Stimulated activated CD8-positive, alpha-beta memory T cell treated with anti-CD3 and anti-CD28 coated beads, Interleukin-12 subunit alpha, Interleukin-12 subunit beta, amount 100 ng/mL, for 1 hour (primary cell): ENCODE results near the gene MLLT1.

Source experiments
- DNase-seq: peaks from one replicate; pipeline ENCODE4 v3.0.0-alpha.2; 2020; ENCODE audit warnings: low read depth

The MLLT1 gene

GRCh38 chr19:6233827-6234511 is 45.8 kb downstream of the MLLT1 start:
- no peak for DNase-seq

DNA sequence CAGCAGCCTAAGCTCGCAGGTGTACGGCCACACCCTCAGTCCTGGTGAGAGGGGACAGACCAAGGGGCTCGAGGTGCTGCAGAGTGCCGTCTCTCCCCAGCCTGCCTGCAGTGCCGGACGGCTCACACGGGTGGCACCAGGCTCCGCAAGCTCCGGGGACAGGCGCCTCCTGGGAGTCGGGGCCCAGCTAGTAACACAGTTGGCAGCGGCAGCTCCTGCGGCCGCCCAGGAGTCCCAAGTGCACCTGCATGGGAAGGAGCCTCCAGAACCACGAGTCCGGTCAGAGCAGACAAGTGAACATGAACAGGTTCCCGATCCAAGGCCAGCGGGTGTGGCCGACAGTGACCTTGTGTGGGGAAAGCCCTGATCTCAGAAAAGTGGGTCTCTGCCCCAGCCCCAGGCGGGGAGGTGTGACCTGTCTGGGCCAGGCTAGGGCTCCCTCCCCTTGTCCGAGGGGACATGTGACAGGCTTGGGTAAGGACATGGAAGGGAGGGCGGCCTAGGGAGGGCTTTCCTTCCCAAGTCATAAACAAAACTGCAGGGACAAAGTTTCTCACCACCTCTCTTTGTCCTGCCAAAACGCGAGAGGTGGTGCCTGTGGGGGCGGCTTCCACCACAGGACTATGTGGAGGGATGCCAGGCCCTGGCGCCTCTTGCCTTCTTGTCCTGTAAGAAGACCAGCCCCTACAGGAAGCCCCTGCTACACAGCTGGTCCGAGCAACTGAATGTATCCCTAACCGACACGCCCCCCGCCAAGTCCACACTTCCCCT is 46.5 kb downstream of the MLLT1 start:
- DNase-seq = no peak

DNA sequence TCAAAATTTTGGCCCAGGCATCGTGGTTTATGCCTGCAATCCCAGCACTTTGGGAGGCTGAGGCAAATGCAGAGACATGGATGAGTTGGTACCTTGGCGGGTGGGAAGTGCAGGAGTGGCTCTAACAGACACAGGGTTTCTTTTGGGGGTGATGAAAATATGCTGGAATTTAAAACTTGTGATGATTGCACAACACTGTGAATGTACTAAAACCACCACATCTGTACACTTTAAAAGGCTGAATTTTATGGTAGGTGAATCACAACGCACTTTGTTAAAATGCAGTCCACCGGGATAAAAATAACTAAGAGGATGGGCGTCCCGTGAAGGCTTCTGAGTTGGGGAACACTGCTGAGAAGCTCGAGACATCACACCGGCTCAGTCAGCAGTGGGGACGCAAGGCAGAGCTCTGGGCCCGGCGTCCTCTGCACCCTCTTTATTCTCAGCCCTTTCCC is 47.1 kb downstream of the MLLT1 start:
- DNase-seq = no peak

GRCh38 chr19:6230991-6231448 is 48.8 kb downstream of the MLLT1 start:
- DNase-seq = no peak

- no peak for DNase-seq
Observed at GRCh38 chr19:6229951-6230712, 49.6 kb downstream of the MLLT1 start.

DNA sequence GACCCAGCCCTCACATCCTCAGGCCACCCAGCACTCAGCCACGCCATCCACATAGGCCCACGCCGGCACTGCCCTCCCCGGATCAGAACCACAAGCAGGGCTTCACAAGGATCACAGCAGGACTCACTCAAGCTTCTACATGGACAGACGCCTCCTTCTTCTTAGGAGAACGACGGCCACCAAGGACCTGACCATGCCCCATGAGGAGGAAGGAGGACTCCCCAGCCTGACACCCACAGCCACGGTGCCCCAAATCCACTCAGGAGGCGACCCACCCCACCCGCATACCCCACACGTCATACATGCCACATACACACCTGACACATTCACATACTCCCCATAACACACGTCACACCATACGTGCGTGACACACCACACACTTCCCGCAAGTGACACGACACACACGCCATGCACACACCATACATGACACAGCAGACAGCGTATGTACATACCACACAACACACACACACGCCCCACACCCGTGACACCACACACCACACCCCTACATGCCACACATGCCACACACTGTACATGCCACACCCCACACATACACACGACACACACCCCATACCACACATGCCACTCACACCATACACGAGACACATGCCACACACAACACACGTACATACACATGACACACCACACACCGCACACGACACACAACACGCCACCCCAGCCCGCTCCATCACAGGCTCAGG is 50.4 kb downstream of the MLLT1 start:
- DNase-seq = no peak

- no peak for DNase-seq
Observed at GRCh38 chr19:6228551-6229215, 51.1 kb downstream of the MLLT1 start.

- no peak for DNase-seq
Observed at GRCh38 chr19:6227936-6228325, 51.8 kb downstream of the MLLT1 start.

- no peak for DNase-seq
Observed at GRCh38 chr19:6227156-6227935, 52.4 kb downstream of the MLLT1 start.

- no peak for DNase-seq
Observed at GRCh38 chr19:6226444-6227155, 53.2 kb downstream of the MLLT1 start.

DNA sequence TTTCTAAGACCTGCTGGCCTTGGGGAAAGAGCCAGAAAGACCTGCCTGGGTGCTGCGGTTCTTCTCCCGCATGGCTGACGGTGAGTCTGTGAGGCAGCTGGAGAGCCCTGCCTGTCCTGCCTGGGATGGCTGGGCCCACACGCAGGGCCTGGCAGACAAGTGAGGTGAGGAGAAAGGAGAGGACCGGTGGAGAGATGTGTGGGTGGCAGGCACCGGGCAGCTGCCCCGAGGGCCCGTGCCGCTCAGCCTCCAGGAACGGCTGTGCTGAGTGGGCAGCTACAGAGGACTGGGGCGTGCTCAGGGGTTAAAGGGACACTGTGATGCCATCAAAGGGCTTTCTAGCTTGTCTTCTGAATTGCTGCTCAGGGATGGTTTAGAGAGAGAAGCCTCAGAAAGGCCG is 53.8 kb downstream of the MLLT1 start:
- no peak for DNase-seq

- no peak for DNase-seq
Observed at GRCh38 chr19:6225232-6225865, 54.4 kb downstream of the MLLT1 start.

DNA sequence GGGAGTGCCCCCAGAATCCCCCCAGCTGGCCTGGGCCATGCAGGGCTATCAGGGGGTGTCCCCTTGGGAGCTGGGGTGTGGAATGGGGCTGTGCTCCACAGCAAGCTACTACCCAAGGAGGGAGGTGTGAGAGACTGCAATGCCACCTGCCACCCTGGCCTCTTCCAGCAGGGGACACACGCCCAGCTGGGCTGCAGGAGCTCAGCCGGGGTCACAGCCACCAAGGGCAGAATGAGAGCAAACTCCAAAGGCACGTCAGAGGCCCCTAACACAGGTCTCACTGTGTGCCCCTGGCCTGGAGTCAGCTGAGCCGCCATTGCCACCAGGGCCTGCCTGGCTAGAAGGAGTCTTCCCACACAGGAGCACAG is 55.5 kb downstream of the MLLT1 start:
- no peak for DNase-seq

DNA sequence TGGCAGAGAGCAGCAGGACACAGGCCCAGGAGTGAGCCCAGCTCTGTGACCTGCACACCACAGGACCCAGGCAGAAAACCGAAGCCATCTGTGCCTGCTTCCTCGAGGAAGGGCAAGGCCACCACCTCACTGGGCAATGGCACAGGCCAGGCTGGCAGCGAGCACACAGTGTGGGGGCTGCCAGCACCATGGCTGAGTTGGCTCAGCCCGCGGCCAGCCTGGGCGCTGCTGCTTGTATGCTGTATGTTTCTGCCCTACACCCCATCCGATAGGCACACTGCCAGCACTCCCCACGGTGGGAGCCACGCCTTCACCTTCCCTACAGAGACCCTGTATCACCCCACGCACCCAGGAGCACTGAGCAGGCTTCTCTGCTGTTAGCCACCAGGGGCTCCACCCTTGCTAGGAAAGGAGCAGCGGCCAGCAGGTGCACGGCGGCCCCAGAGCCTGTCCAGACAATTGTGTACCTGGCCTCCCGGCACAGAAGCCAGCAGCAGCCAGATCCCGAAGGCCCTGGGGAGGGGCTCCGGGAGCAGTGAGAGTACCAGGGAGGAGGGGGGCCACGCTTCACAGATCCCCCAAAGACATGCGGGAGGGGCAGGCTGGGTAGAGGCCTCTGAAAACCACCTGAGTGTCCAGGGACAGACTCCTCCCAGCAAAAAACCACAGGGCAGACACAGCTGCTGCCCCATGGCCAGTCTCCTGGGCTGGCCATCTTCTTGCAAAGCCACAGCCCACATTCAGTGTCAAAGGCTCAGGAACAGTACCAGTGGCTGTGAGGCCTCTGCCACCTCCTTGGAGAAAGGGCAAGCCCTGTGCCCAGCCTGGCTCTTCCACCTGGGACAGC is 56.1 kb downstream of the MLLT1 start:
- DNase-seq = no peak

GRCh38 chr19:6222884-6223283 is 56.9 kb downstream of the MLLT1 start:
- DNase-seq = no peak

GRCh38 chr19:6221878-6222746 is 57.7 kb downstream of the MLLT1 start:
- no peak for DNase-seq

GRCh38 chr19:6221220-6221877 is 58.4 kb downstream of the MLLT1 start:
- no peak for DNase-seq
